Right ventricle myocardium superior (tissue), 1 donor: ENCODE results near the gene HNRNPH1. TPM values are rescaled to one million over a fixed set of nuclear protein-coding genes. Genes with fewer than 3 reads are reported as not detected.
"Not testable (repeated sequence)": the region's sequence is repeated elsewhere in the genome, so short reads cannot be mapped to it uniquely, and the experiment has no call there.

Experiments used
- ATAC-seq: fragments of 200-7000 bp; cut with Tn5 transposase; one replicate; pipeline ENCODE4 v1.9.1; 2020; ENCODE audit warnings: mild to moderate bottlenecking; ENCODE audit not compliant: poor library complexity
- DNase-seq: peaks from one replicate; pipeline ENCODE4 v3.0.0-alpha.2; 2020
- intact Hi-C: fragments of 100-400 bp; cut with DNase I; formaldehyde crosslinking; loops from one replicate; pipeline ENCODE4 v1.11.2; 2022
- total RNA-seq: library from RNA; stranded (reverse); fragmentation: NEBNext Ultra II Directional; extraction: Animal tissue kit (Norgen Biotek cat#: 25700); gene quantifications from one replicate; pipeline ENCODE4 v1.2.1, GENCODE V29; 2021
- donor health status: DM: no; HTN: yes; CAD: no; lungs with severe emphysema.

HNRNPH1 gene
- total RNA-seq, 1 donor from 2014 or later = 221 TPM

GRCh38 chr5:179633501-179634369 is 10.3 kb upstream of the HNRNPH1 start:
- not testable (repeated sequence) for ATAC-seq

DNA sequence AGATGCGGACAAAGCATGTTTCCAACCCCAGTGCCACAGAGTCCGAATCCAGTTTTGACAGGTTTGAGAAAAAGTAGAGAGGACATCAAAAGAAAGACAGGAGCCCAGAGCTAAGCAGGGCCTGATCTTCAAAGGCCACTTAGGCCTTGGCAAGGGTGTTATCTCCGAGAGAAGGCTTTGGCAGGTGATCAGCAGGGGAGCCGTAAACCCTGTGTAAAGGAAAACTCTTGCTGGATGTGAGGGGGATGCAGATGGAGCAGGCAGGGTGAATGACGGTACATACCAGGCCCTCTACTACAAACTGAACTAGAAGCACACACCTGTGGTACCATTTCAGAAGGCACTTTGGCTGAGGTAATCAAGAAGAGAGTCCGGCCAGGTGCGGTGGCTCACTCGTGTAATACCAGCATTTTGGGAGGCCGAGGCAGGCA is 1.4 kb upstream of the HNRNPH1 start:
- no peak for DNase-seq
- intact Hi-C loops = no loop called here
- ATAC-seq = no peak

More at GRCh38 chr5:179633501-179634369, 10.3 kb upstream of the HNRNPH1 start:
- intact Hi-C loops, DNase-seq: not testable (repeated sequence)

GRCh38 chr5:179623906-179624741 is 653 bp upstream of the HNRNPH1 start:
- intact Hi-C loops = no loop called here
- DNase-seq = no peak
- ATAC-seq = peak; percentile 8

GRCh38 chr5:179621551-179622214 is 1.8 kb downstream of the HNRNPH1 start:
- intact Hi-C loops = no loop called here
- ATAC-seq (no peak), DNase-seq (no peak)

DNA sequence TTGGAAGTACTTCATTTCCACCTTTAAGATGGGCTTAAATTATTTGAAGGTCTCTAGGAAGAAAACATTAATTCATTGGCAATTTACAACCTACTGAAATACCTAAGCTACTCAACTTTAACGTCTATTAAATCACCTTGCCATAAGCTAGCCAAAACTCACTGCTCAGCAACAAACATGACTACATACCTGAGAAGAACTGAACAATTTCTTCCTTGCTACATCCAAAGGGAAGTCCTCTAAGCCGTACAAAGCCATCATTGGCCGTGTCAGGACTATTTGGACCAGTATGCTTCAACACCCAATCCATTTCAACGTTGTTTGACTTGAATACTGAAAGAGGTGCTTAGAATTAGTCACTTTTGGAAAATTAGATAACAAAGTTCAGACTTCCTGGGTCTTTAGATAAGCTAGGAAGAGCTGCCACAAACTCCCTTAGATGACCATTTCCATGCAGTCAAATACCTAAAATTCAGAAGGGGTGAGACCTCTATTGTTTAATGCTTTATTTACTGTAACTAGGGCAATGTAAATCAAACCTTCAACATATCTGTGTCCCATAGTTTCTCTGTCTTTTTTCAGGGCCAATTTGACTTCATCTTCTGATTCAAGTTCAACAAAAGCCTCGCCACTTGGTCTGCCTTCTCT is 2.6 kb downstream of the HNRNPH1 start:
- ATAC-seq (no peak), DNase-seq (no peak)
- intact Hi-C loops = no loop called here

GRCh38 chr5:179620293-179620692 is 3.2 kb downstream of the HNRNPH1 start:
- intact Hi-C loops = no loop called here
- no peak for DNase-seq
- no peak for ATAC-seq

- intact Hi-C loops = loop anchor here (10.0 kb wide), 1 partner anchor 105 kb away; no protein-coding TSS in a partner anchor
- ATAC-seq = no peak
- DNase-seq = no peak
Observed at GRCh38 chr5:179619776-179620175, 3.7 kb downstream of the HNRNPH1 start.

DNA sequence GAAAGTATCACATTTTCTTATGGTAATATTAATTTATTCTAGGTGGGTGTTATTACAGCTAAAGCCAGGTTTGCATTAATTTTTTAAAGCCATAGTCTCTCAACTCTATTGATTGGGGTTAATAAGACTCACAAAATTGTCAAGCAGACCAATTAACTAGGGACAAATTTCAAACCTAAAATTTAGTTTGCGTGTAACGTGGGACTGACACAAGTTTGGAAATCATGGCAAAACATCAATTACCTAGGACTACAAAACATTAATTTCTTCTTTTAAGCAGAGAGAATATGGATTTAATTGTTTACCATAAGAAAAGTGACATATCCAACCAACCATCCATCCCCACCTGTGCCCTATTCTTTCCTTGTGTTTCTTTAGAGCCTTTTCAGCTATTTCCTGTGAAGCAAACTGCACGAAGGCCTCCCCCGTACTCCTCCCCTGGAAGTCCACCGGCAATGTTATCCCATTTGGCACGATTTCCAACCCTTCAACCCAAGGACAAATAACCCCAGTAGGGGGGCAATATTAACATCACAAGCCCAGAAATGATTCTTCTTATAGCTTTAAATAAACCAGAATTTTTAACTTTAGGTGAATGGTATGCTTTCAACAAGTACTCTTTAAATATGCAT is 4.4 kb downstream of the HNRNPH1 start:
- ATAC-seq (no peak), DNase-seq (no peak)
- intact Hi-C loops = loop anchor here (10.0 kb wide), 1 partner anchor 106 kb away; no protein-coding TSS in a partner anchor

DNA sequence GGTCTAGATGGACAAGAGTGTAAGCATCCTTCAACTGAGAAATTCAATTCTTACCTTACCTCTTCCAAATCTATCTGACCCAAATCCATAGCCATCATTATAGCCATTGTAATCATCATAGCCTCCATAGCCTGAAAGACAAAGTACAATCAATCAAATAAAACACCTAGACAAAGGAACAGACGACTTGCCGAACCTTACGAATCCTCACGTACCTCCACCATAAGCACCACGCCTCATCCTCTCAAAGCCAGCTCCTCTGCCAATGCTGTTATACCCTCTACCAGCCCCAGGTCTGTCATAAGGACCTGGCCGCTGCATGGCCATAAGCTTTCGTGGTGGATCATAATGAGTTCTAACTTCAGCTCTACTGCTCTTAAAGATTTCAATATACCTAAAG is 5.5 kb downstream of the HNRNPH1 start:
- DNase-seq (no peak), ATAC-seq (no peak)
- intact Hi-C loops = loop anchor here (10.0 kb wide), 1 partner anchor 107 kb away; no protein-coding TSS in a partner anchor

DNA sequence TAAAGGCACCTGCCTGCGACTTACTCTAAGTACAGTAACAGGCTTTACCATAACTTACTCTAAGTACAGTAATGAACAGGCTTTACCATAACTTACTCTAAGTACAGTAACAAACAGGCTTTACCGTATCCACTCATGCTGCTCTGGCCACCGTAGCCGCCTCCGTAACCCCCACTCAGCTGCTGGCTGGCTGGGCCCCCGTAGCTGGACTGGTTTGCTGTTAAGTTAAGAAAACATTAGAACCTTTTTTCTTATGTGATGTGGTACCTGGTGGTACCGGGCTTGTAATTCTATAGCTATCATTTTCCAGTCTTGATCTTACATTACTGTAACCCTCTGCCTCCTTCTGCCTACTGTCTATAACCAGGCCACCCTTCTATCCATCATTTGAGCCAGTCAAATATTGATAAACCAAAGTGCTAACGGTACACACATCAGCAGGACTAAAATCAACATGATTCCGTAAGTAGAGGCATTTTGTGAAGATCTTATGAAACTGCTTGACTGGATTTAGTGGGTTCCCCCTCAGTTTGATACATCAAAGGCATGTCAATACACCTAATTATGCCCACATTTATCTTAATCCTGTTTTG is 7.4 kb downstream of the HNRNPH1 start:
- DNase-seq (no peak), ATAC-seq (no peak)
- intact Hi-C loops = loop anchor here (10.0 kb wide), 1 partner anchor 109 kb away; no protein-coding TSS in a partner anchor

- ATAC-seq (no peak), DNase-seq (no peak)
- intact Hi-C loops = loop anchor here (10.0 kb wide), 1 partner anchor 110 kb away; no protein-coding TSS in a partner anchor
Observed at GRCh38 chr5:179615203-179615602, 8.3 kb downstream of the HNRNPH1 start.

GRCh38 chr5:179614745-179615144 is 8.7 kb downstream of the HNRNPH1 start:
- ATAC-seq (no peak), DNase-seq (no peak)
- intact Hi-C loops = loop anchor here (10.0 kb wide), 1 partner anchor 110 kb away; no protein-coding TSS in a partner anchor

DNA sequence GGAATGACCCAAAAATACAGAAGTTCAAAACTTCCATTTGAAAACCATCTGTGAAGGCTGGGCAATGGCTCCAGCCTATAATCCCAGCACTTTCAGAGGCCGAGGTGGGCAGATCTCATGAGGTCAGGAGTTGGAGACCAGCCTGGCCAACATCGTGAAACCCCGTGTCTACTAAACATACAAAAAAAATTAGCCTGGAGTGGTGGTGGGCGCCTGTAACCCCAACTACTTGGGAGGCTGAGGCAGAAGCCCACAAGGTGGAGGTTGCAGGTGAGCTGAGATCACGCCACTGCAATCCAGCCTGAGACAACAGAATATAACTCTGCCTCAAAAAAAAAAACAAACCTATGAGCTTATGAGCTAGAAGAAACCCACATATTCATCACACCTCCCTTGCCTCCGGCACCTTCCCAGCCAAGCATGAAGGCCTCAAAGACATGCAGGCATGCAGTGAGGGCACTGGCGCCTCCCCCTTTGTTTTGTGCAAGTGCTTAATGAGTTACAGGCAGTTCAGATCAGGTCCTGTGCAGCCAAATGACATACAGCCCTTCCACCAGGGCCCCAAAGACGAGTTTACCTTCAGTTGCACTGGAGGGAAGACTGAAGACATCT is 9.9 kb downstream of the HNRNPH1 start:
- DNase-seq = no peak
- intact Hi-C loops = loop anchor here (10.0 kb wide), 1 partner anchor 111 kb away; no protein-coding TSS in a partner anchor
- no peak for ATAC-seq

DNA sequence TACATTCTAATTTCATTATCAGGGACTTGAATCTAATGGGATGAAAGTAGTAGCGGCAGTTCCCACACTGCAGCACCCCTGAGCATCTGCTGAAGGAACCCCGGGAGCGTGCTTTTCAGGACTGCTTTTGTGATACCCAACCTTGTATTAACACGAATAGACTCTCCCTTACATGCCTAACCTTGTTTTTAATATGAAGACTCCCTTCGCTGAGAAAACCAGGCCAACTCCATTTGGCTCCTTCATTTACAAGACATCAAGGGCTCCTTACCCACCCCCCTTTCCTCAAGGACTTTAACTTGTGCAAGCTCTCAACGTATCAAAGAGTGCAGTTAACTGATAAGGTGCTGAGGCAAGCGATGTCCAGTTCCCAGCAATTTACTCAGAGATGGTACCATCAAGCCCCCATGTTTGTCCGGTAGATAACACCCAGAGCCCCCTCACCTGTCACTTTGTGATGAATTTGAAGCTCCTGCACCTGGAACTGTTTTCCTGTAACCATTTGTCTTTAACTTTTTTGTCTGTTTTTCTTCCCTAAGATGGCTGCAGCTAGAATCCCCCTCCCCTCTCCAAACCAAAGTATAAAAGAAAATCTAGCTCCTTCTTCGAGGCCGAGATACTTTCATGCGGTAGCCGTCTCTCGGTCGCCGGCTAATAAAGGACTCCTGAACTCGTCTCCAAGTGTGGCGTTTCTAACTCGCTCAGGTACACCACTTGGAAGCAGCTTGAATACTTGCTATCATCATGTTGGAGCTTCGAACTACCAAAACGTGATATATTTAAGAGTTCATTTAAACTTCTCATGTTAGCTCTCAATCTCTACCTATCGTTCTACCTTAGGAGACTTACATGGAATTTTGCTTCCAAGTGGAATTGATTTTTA is 10.7 kb downstream of the HNRNPH1 start:
- no peak for ATAC-seq
- intact Hi-C loops = loop anchor here (10.0 kb wide), 1 partner anchor 112 kb away; no protein-coding TSS in a partner anchor
- no peak for DNase-seq

- intact Hi-C loops = loop anchor here (10.0 kb wide), 1 partner anchor 114 kb away; no protein-coding TSS in a partner anchor
- DNase-seq (no peak), ATAC-seq (no peak)
Observed at GRCh38 chr5:179610903-179611265, 12.6 kb downstream of the HNRNPH1 start.
